T-helper 2 cell treated with Interferon-gamma antibody and Interleukin-4, amounts not matched to agents 5 μg/mL and 100 μg/mL, for 36 hours (primary cell): ENCODE data around the gene OR2H1.

Experiments used
- DNase-seq: peaks from one replicate; pipeline ENCODE4 v3.0.0; 2021; ENCODE audit warnings: low spot score
- H3K27ac Mint-ChIP-seq: one replicate; pipeline ENCODE4 v1.8.0; 2021; ENCODE audit warnings: mild to moderate bottlenecking, mixed read lengths
- H3K27me3 Mint-ChIP-seq: one replicate; pipeline ENCODE4 v1.8.0; 2021; ENCODE audit warnings: low read depth, mixed read lengths
- H3K36me3 Mint-ChIP-seq: one replicate; pipeline ENCODE4 v1.8.0; 2021; ENCODE audit warnings: low read depth, mixed read lengths
- H3K4me1 Mint-ChIP-seq: one replicate; pipeline ENCODE4 v1.8.0; 2021; ENCODE audit warnings: low read depth, mixed read lengths
- H3K4me3 Mint-ChIP-seq: one replicate; pipeline ENCODE4 v1.8.0; 2022; ENCODE audit warnings: mild to moderate bottlenecking, moderate library complexity, mixed read lengths
- H3K9me3 Mint-ChIP-seq: one replicate; pipeline ENCODE4 v1.8.0; 2021; ENCODE audit warnings: mixed read lengths

The OR2H1 gene

DNA sequence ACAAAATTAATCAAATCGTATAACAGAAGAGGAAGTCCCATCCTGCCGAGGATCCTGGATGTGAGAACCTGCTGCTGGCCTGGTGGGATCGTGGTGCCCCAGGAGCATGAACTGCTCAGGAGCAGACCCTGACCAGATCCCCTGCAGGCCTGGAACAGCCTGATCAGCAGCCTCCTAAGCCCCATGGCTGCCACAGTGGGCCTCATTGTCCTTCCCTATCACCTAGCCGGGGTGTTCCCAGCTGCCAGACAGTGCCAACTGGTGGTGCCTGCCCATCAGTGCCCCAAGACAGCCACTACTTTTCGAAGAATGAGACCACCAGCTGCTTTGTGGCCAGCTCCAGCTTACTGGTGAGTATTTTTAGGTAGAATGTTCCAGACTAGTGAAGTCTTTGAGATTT, 50.4 kb downstream of the OR2H1 start:
- no peak overlapping the region for H3K27ac Mint-ChIP-seq

DNA sequence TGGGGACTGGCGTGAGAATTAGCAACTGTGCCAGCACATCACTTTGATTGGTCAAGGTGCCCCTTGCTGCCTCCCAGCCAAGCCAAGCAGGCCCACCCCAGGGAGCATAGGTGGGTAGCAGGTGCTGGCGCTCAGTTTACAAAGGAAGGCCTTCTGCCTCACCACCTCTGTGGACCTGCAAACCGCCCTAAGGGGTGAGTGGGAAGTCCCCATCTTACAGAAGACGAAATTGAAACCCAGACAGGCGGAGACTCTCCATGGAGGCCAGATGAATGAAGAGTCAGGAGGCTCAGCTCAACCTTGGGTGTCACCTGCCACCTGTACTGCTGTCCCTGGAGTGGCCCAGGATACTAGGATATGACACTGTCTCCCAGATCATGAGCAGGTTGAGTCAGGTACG, 52.3 kb downstream of the OR2H1 start:
- no peak for DNase-seq
- H3K27ac Mint-ChIP-seq = no peak overlapping the region
- H3K9me3 Mint-ChIP-seq = no peaks in the 10 kb centered on the region
- no peaks in the 10 kb centered on the region for H3K36me3 Mint-ChIP-seq
- no peaks in the 10 kb centered on the region for H3K4me1 Mint-ChIP-seq
- H3K4me3 Mint-ChIP-seq = no peak overlapping the region
- peaks cover 6% of the 10 kb centered on the region for H3K27me3 Mint-ChIP-seq

More for the DNA sequence above, 50.4 kb downstream of the OR2H1 start:
- no peak overlapping the region for H3K4me3 Mint-ChIP-seq
- DNase-seq = no peak
- peaks cover 6% of the 10 kb centered on the region for H3K27me3 Mint-ChIP-seq
- no peaks in the 10 kb centered on the region for H3K4me1 Mint-ChIP-seq
- no peaks in the 10 kb centered on the region for H3K36me3 Mint-ChIP-seq
- no peaks in the 10 kb centered on the region for H3K9me3 Mint-ChIP-seq

DNA sequence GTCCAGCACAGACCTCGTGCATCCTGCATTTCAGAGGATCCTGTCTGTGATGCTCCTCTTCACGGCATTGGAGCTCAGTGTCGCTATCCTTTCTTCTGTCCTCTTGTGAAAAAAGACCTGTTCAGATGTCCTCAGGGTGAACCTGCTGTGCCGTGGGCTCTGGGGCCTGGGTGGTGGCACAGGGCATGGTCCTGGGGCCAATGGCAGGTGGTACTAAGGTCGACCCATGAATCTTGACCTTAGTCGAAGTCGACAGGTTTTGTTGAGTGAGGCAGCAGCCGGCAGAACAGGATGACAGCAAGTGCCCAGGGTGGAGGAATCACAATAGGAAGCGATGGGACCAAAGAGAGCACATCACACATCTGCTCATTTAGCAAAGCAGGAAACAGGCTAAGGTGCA, 52.8 kb downstream of the OR2H1 start:
- H3K4me3 Mint-ChIP-seq = no peak overlapping the region
- H3K27me3 Mint-ChIP-seq = peaks cover 7% of the 10 kb centered on the region
- H3K36me3 Mint-ChIP-seq = no peaks in the 10 kb centered on the region
- H3K27ac Mint-ChIP-seq = no peak overlapping the region
- no peaks in the 10 kb centered on the region for H3K4me1 Mint-ChIP-seq
- no peaks in the 10 kb centered on the region for H3K9me3 Mint-ChIP-seq
- no peak for DNase-seq

DNA sequence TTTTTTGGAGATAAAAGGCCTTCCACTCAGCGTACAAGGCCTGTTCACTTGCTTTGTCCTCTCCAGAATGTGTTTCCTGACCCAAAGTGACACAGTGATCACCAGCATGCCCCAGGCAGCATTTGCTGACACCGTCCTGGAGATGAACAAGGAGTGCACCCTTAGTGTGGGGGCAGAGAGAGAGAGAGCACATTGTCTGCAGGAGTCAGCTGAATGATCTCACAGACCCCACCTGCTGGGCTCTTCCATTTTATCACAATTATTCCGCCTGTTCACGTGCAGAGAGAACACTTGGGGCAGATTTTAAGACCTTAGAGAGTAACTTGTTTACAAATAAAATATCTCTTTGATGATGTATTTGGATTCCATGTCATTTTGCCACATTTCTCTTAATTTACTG, 53.2 kb downstream of the OR2H1 start:
- H3K27ac Mint-ChIP-seq = no peak overlapping the region
- no peaks in the 10 kb centered on the region for H3K36me3 Mint-ChIP-seq
- peaks cover 10% of the 10 kb centered on the region for H3K27me3 Mint-ChIP-seq
- no peak overlapping the region for H3K4me3 Mint-ChIP-seq
- DNase-seq = no peak
- no peaks in the 10 kb centered on the region for H3K4me1 Mint-ChIP-seq
- no peaks in the 10 kb centered on the region for H3K9me3 Mint-ChIP-seq

DNA sequence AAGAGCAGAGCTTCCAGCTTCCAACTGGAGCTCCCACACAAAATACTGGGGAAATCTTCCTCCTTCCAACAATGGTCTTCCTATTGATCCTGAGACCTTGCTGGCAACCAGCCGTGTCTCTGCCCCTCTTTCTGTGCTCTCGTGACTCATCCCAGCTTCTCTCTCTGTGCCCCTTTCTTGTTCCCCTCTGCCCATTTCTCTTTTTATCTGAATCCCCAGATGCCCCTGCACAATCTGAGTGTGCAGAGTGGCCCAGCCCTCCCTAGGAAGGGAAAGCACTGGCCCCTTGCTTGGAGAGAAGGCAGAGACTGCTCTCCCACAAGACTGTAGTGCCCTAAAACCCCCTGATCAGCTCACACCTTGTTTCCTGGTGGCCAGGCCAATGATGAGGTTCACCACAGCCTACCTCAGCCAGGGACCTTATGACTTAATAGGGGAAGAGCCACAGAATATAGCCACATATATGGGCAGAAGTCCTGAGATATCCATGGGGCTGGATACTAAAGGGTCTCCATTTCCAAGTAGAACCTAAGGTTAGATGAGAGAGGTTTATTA, 53.9 kb downstream of the OR2H1 start:
- no peak for DNase-seq
- Mint-ChIP-seq H3K4me1 (peaks cover 1% of the 10 kb centered on the region), H3K36me3 (no peaks in the 10 kb centered on the region), H3K27ac (no peak overlapping the region), H3K27me3 (peaks cover 10% of the 10 kb centered on the region), H3K4me3 (no peak overlapping the region), H3K9me3 (no peaks in the 10 kb centered on the region)
